Activated T-helper 2 cell treated with anti-CD3 and anti-CD28 coated beads, Interferon-gamma antibody, Interleukin-2, Interleukin-4, amounts not matched to agents 10 μg/mL and 5 μg/mL and 100 μg/mL, durations not matched to agents 14 hours and 24 hours and 36 hours (primary cell): ENCODE data around the gene GNG13. TPM values are rescaled to one million over a fixed set of nuclear protein-coding genes. Genes with fewer than 3 reads are reported as not detected.

Experiments used
- DNase-seq: peaks from one replicate; pipeline ENCODE4 v3.0.0; 2021; ENCODE audit warnings: low spot score
- H3K27ac Mint-ChIP-seq: one replicate; pipeline ENCODE4 v1.8.0; 2021; ENCODE audit warnings: mixed read lengths
- H3K27me3 Mint-ChIP-seq: one replicate; pipeline ENCODE4 v1.8.0; 2021; ENCODE audit warnings: low read depth, mixed read lengths
- H3K36me3 Mint-ChIP-seq: one replicate; pipeline ENCODE4 v1.8.0; 2021; ENCODE audit warnings: low read depth, mixed read lengths
- H3K4me1 Mint-ChIP-seq: one replicate; pipeline ENCODE4 v1.8.0; 2021; ENCODE audit warnings: low read depth, mixed read lengths
- H3K4me3 Mint-ChIP-seq: one replicate; pipeline ENCODE4 v1.8.0; 2021; ENCODE audit warnings: low read depth, mild to moderate bottlenecking, moderate library complexity, mixed read lengths
- H3K9me3 Mint-ChIP-seq: one replicate; pipeline ENCODE4 v1.8.0; 2021; ENCODE audit warnings: mixed read lengths
- intact Hi-C: fragments of 100-400 bp; cut with micrococcal nuclease; formaldehyde crosslinking; loops from one replicate; pipeline ENCODE4 v1.15.1; 2023
- total RNA-seq: library from RNA; stranded (reverse); gene quantifications from 2 replicates; pipeline ENCODE4 v1.2.3, GENCODE V29; 2022

Gene GNG13
- total RNA-seq, 1 donor from 2014 or later = not detected

- H3K27me3 Mint-ChIP-seq = peaks cover 12% of the 10 kb centered on the region
- H3K4me3 Mint-ChIP-seq = no peak overlapping the region
- DNase-seq = no peak
- no peak overlapping the region for H3K27ac Mint-ChIP-seq
- H3K9me3 Mint-ChIP-seq = no peaks in the 10 kb centered on the region
- no peaks in the 10 kb centered on the region for H3K36me3 Mint-ChIP-seq
- H3K4me1 Mint-ChIP-seq = peaks cover 10% of the 10 kb centered on the region
- intact Hi-C loops = no loop called here
Observed at GRCh38 chr16:817001-817906, 16.7 kb upstream of the GNG13 start.

DNA sequence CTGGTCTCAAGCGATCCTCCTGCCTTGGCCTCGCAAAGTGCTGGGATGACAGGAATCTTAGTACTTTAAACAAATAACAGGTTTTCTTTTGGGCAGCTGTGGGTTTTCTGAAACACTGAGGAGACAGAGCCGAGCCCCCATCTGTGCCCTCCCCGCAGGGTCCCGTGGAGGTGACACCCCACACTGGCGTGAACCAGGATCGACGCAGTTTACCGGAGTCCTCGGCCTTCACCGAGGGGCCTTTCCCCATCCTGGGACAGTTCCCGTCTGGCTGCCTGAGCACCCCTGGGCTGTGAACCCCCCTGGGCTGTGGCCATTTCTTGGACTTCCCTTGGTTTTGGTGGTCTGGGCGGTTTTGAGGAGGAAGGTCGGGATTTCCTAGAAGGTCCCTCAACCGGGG, 15.3 kb upstream of the GNG13 start:
- DNase-seq = no peak
- H3K4me3 Mint-ChIP-seq = no peak overlapping the region
- intact Hi-C loops = no loop called here
- H3K36me3 Mint-ChIP-seq = no peaks in the 10 kb centered on the region
- peaks cover 15% of the 10 kb centered on the region for H3K27me3 Mint-ChIP-seq
- H3K4me1 Mint-ChIP-seq = peaks cover 10% of the 10 kb centered on the region
- H3K9me3 Mint-ChIP-seq = no peaks in the 10 kb centered on the region
- H3K27ac Mint-ChIP-seq = no peak overlapping the region

GRCh38 chr16:814974-815373, 14.4 kb upstream of the GNG13 start:
- Mint-ChIP-seq H3K27me3 (peaks cover 15% of the 10 kb centered on the region), H3K27ac (no peak overlapping the region), H3K4me3 (no peak overlapping the region), H3K36me3 (no peaks in the 10 kb centered on the region), H3K9me3 (no peaks in the 10 kb centered on the region), H3K4me1 (peaks cover 8% of the 10 kb centered on the region)
- intact Hi-C loops = no loop called here
- no peak for DNase-seq

GRCh38 chr16:813916-814412, 13.4 kb upstream of the GNG13 start:
- no peaks in the 10 kb centered on the region for H3K4me1 Mint-ChIP-seq
- no peaks in the 10 kb centered on the region for H3K9me3 Mint-ChIP-seq
- no peak for DNase-seq
- H3K36me3 Mint-ChIP-seq = no peaks in the 10 kb centered on the region
- peaks cover 15% of the 10 kb centered on the region for H3K27me3 Mint-ChIP-seq
- intact Hi-C loops = loop anchor here (2.0 kb wide), 1 partner anchor 243 kb away; no protein-coding TSS in a partner anchor
- no peak overlapping the region for H3K27ac Mint-ChIP-seq
- no peak overlapping the region for H3K4me3 Mint-ChIP-seq

DNA sequence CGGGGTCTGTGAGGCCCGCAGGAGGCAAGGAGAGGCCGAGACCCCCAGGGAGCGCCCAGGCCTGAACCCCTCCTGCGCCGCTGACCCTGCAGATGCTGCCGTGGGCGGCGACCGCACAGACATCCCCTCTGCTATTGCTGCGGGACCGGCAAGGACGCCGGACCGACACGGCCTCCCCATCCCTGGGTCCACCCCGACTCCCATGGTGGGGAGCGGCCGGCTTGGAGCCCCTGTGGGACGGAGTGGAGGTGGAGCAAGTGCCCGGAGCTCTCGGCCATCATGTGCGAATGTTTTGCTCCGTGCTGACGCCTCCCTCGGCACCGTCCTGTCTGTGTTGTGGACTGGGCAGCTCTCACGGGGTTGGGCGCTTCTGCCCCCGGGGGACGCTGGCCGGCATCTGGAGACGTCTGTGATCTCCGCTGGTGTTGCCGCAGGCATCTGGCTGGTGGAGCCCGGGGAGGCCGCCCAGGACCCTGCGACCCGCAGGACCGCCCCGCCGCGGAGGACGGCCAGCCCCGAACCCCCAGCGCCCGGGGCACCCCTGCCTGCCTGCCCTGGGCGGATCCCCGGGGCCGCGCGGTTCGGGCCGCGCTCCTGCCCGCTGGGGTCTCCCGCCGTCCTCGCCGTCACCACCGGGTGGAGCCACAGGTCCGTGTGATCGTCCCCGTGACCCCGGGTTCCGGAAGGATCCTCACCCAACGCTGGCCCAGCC, 12.8 kb upstream of the GNG13 start:
- Mint-ChIP-seq H3K36me3 (no peaks in the 10 kb centered on the region), H3K4me1 (peaks cover 4% of the 10 kb centered on the region), H3K27ac (no peak overlapping the region), H3K4me3 (no peak overlapping the region), H3K9me3 (no peaks in the 10 kb centered on the region), H3K27me3 (peaks cover 15% of the 10 kb centered on the region)
- intact Hi-C loops = loop anchor here (2.0 kb wide), 1 partner anchor 243 kb away; no protein-coding TSS in a partner anchor
- DNase-seq = peak; percentile 40

DNA sequence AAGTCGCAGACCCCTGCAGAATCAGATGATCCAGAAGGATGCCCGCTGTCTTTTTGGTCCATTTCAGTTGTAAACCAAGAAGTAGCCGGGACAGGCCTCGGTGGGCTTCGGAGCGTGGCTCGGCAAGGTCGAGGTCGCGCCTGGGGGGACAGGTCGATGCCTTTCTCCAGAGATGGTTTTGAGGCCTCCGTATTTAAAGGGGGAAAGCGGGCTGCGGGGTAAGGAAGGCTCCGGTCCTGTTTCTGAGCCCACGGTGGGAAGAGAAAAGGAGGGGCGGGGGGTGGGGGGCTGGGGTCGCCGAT, 7.5 kb upstream of the GNG13 start:
- Mint-ChIP-seq H3K36me3 (peaks cover 3% of the 10 kb centered on the region), H3K27ac (peak overlapping the region; percentile 96), H3K4me1 (peaks cover 10% of the 10 kb centered on the region), H3K27me3 (peaks cover 8% of the 10 kb centered on the region), H3K9me3 (no peaks in the 10 kb centered on the region), H3K4me3 (peak overlapping the region; percentile 99)
- intact Hi-C loops = loop anchor here (10.0 kb wide), 1 partner anchor 157 kb away; no protein-coding TSS in a partner anchor
- no peak for DNase-seq

DNA sequence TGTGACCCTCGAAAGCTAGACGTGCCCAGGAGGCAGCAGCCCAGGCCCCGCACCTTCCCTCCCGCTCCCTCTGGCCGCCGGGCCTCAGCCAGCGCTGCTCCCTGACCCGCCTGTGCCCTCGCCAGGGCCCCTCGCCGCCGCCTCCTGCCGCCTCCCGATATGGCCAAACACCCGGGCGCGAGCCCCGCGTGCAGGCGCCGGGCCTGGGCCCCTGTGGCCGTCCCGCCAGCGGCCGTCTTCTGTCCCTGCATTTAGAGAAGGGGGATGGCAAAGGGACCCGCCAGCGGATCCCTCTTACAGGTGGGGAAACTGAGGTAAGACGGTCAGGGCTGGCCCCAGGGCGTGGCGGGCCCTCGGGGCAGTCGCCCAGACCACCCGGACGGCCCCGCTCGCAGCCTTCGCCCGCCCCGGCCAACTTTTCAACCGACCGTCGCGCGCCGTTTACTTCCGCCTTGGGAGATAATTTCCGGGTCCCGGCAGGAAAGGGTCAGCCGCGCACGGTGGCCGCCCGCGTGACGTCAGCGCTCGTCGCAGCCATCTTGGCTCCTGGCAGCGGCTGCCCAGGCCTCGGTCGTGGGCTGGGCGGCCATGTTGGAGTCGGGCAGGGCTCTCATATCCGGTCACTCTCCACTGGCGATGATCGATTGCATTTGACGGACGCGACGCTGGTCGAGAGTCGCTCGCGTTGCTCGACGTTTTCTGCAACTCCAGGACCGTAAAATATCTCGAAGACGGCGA, 7.0 kb upstream of the GNG13 start:
- Mint-ChIP-seq H3K36me3 (peaks cover 3% of the 10 kb centered on the region), H3K9me3 (no peaks in the 10 kb centered on the region), H3K27me3 (peaks cover 4% of the 10 kb centered on the region), H3K27ac (peak overlapping the region; percentile 96), H3K4me3 (peak overlapping the region; percentile 99), H3K4me1 (peaks cover 10% of the 10 kb centered on the region)
- intact Hi-C loops = loop anchor here (10.0 kb wide), 1 partner anchor 157 kb away; no protein-coding TSS in a partner anchor
- DNase-seq = peak; percentile 85

DNA sequence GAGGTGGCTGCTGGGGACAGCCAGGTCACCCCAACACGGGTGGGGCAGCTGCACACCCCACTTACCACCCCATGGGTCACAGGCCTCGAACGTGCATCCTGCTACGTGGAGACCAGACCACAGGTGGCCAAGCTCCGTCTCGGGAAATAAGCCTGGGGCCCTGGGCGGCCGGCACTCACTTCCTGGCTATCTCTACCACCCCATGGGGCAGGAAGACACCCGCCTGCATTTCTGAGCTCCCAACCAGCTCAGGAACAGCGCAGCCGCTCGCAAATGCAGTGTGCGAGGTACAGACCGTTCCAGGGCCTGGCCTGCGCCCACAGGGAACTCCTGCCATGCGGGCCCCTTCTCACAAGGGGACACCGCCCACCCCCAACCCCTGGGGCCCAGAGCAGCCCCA, 4.9 kb upstream of the GNG13 start:
- Mint-ChIP-seq H3K27ac (no peak overlapping the region), H3K4me3 (no peak overlapping the region), H3K27me3 (peaks cover 5% of the 10 kb centered on the region), H3K36me3 (peaks cover 3% of the 10 kb centered on the region), H3K4me1 (peaks cover 10% of the 10 kb centered on the region), H3K9me3 (no peaks in the 10 kb centered on the region)
- no peak for DNase-seq
- intact Hi-C loops = loop anchor here (10.0 kb wide), 1 partner anchor 159 kb away; no protein-coding TSS in a partner anchor

GRCh38 chr16:804193-805048, 3.9 kb upstream of the GNG13 start:
- DNase-seq = no peak
- H3K27me3 Mint-ChIP-seq = peaks cover 5% of the 10 kb centered on the region
- no peak overlapping the region for H3K27ac Mint-ChIP-seq
- H3K36me3 Mint-ChIP-seq = peaks cover 3% of the 10 kb centered on the region
- peak overlapping the region; percentile 45 for H3K4me3 Mint-ChIP-seq
- intact Hi-C loops = loop anchor here (10.0 kb wide), 1 partner anchor 160 kb away; no protein-coding TSS in a partner anchor
- no peaks in the 10 kb centered on the region for H3K9me3 Mint-ChIP-seq
- H3K4me1 Mint-ChIP-seq = peaks cover 10% of the 10 kb centered on the region

GRCh38 chr16:803754-804080, 3.2 kb upstream of the GNG13 start:
- peaks cover 4% of the 10 kb centered on the region for H3K36me3 Mint-ChIP-seq

GRCh38 chr16:802914-803753, 2.6 kb upstream of the GNG13 start:
- no peak for DNase-seq
- Mint-ChIP-seq H3K36me3 (peaks cover 9% of the 10 kb centered on the region), H3K4me1 (peaks cover 4% of the 10 kb centered on the region), H3K27ac (no peak overlapping the region), H3K27me3 (peaks cover 5% of the 10 kb centered on the region), H3K4me3 (no peak overlapping the region), H3K9me3 (no peaks in the 10 kb centered on the region)
- intact Hi-C loops = loop anchor here (10.0 kb wide), 1 partner anchor 162 kb away; no protein-coding TSS in a partner anchor

More at GRCh38 chr16:803754-804080, 3.2 kb upstream of the GNG13 start:
- no peak for DNase-seq
- H3K4me3 Mint-ChIP-seq = no peak overlapping the region
- no peaks in the 10 kb centered on the region for H3K9me3 Mint-ChIP-seq
- H3K27ac Mint-ChIP-seq = no peak overlapping the region
- peaks cover 5% of the 10 kb centered on the region for H3K27me3 Mint-ChIP-seq
- H3K4me1 Mint-ChIP-seq = peaks cover 9% of the 10 kb centered on the region
- intact Hi-C loops = loop anchor here (10.0 kb wide), 1 partner anchor 161 kb away; no protein-coding TSS in a partner anchor
